ENCODE measurements around the gene PPP1R9A.

GRCh38 chr7:94903971-94904370, 3.4 kb upstream of the PPP1R9A start:
- TF ChIP-seq, protein P1, sequence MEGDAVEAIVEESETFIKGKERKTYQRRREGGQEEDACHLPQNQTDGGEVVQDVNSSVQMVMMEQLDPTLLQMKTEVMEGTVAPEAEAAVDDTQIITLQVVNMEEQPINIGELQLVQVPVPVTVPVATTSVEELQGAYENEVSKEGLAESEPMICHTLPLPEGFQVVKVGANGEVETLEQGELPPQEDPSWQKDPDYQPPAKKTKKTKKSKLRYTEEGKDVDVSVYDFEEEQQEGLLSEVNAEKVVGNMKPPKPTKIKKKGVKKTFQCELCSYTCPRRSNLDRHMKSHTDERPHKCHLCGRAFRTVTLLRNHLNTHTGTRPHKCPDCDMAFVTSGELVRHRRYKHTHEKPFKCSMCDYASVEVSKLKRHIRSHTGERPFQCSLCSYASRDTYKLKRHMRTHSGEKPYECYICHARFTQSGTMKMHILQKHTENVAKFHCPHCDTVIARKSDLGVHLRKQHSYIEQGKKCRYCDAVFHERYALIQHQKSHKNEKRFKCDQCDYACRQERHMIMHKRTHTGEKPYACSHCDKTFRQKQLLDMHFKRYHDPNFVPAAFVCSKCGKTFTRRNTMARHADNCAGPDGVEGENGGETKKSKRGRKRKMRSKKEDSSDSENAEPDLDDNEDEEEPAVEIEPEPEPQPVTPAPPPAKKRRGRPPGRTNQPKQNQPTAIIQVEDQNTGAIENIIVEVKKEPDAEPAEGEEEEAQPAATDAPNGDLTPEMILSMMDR (conservative IDR thresholded peaks at IDR 0.05): no peak
- TF ChIP-seq ZFX (IDR thresholded peaks at IDR 0.05): no peak
